Measurements from ENCODE around the gene PCGF2. TPM values are rescaled to one million over a fixed set of nuclear protein-coding genes. Genes with fewer than 3 reads are reported as not detected.
A peak's percentile ranks its signal among the peaks of the same experiment; 100 is the strongest.

The PCGF2 gene
- total RNA-seq, 1 donor from 2014 or later = 56.1 TPM

GRCh38 chr17:38762231-38762630 lies 14.1 kb upstream of the PCGF2 start:
- TF ChIP-seq CTCF (IDR thresholded peaks at IDR 0.05) = no peak
- peak overlapping the region; percentile 27 for H3K27ac Mint-ChIP-seq (ENCODE audit: unreplicated experiment)
- H3K9me3 Mint-ChIP-seq (ENCODE audit: low read depth) = no peaks in the 10 kb centered on the region
- DNase-seq (ENCODE audit: low spot score) = no peak
- H3K27me3 Mint-ChIP-seq (ENCODE audit: low read depth) = no peaks in the 10 kb centered on the region
- H3K4me1 Mint-ChIP-seq (ENCODE audit: low read depth) = no peaks in the 10 kb centered on the region
- H3K4me3 Mint-ChIP-seq (ENCODE audit: unreplicated experiment) = no peak overlapping the region
- H3K36me3 Mint-ChIP-seq (ENCODE audit: low read depth) = peaks cover 31% of the 10 kb centered on the region

DNA sequence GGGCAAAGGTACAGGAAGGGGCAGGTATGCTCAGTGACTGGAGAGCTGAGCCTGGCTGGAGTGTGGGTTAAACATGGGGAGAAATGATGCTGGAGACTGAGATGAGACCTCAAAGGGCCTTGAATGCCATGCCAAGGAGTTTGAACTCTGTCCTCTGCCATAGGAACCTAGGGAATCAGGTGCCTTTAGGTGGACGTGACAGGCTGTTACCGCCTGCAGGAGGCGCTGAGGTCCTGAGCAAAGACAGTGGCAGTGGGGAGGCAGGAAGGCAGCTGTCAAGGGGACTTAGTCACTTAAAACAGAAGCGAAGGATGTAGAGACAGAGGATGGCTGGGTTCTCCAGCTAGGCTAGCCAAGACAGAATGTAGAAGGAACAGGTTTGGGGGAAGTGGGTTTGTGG lies 13.5 kb upstream of the PCGF2 start:
- H3K4me3 Mint-ChIP-seq (ENCODE audit: unreplicated experiment) = no peak overlapping the region
- H3K9me3 Mint-ChIP-seq (ENCODE audit: low read depth) = no peaks in the 10 kb centered on the region
- peaks cover 30% of the 10 kb centered on the region for H3K36me3 Mint-ChIP-seq (ENCODE audit: low read depth)
- peak; percentile 70 for TF ChIP-seq CTCF (IDR thresholded peaks at IDR 0.05)
- H3K4me1 Mint-ChIP-seq (ENCODE audit: low read depth) = no peaks in the 10 kb centered on the region
- H3K27ac Mint-ChIP-seq (ENCODE audit: unreplicated experiment) = no peak overlapping the region
- DNase-seq (ENCODE audit: low spot score) = no peak
- no peaks in the 10 kb centered on the region for H3K27me3 Mint-ChIP-seq (ENCODE audit: low read depth)

DNA sequence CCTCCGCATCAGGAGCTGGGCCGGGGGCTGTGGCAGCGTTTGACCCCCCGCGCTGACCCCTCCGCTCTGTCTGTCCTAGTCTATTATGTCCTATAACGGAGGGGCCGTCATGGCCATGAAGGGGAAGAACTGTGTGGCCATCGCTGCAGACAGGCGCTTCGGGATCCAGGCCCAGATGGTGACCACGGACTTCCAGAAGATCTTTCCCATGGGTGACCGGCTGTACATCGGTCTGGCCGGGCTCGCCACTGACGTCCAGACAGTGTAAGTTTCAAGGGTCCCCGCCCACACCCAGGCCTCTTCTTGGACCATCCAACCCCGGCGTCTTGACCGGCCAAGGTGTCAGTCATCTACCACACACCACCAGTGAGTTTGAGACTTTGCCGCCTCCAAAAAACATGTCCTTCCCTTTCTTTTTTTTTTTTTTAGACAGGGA lies 5.0 kb upstream of the PCGF2 start:
- TF ChIP-seq CTCF (IDR thresholded peaks at IDR 0.05) = no peak
- peaks cover 39% of the 10 kb centered on the region for H3K4me1 Mint-ChIP-seq (ENCODE audit: low read depth)
- DNase-seq (ENCODE audit: low spot score) = no peak
- no peaks in the 10 kb centered on the region for H3K9me3 Mint-ChIP-seq (ENCODE audit: low read depth)
- H3K27me3 Mint-ChIP-seq (ENCODE audit: low read depth) = no peaks in the 10 kb centered on the region
- H3K36me3 Mint-ChIP-seq (ENCODE audit: low read depth) = peaks cover 3% of the 10 kb centered on the region
- H3K27ac Mint-ChIP-seq (ENCODE audit: unreplicated experiment) = peak overlapping the region; percentile 95
- peak overlapping the region; percentile 93 for H3K4me3 Mint-ChIP-seq (ENCODE audit: unreplicated experiment)

GRCh38 chr17:38752308-38753070 lies 4.4 kb upstream of the PCGF2 start, which contains the start of gene PSMB3:
Gene PSMB3, plus strand, starts transcription at chr17:38752741. Its CDS starts 86 bp downstream, at chr17:38752827.
- H3K27me3 Mint-ChIP-seq (ENCODE audit: low read depth) = no peaks in the 10 kb centered on the region
- peak within 1 kb of the TSS; percentile 93 for H3K4me3 Mint-ChIP-seq (ENCODE audit: unreplicated experiment)
- no peaks in the 10 kb centered on the region for H3K9me3 Mint-ChIP-seq (ENCODE audit: low read depth)
- H3K4me1 Mint-ChIP-seq (ENCODE audit: low read depth) = peaks cover 39% of the 10 kb centered on the region
- no peak for TF ChIP-seq CTCF (IDR thresholded peaks at IDR 0.05)
- H3K36me3 Mint-ChIP-seq (ENCODE audit: low read depth) = peaks cover 3% of the 10 kb centered on the region
- peak within 1 kb of the TSS; percentile 95 for H3K27ac Mint-ChIP-seq (ENCODE audit: unreplicated experiment)
- DNase-seq (ENCODE audit: low spot score) = peak; percentile 97

DNA sequence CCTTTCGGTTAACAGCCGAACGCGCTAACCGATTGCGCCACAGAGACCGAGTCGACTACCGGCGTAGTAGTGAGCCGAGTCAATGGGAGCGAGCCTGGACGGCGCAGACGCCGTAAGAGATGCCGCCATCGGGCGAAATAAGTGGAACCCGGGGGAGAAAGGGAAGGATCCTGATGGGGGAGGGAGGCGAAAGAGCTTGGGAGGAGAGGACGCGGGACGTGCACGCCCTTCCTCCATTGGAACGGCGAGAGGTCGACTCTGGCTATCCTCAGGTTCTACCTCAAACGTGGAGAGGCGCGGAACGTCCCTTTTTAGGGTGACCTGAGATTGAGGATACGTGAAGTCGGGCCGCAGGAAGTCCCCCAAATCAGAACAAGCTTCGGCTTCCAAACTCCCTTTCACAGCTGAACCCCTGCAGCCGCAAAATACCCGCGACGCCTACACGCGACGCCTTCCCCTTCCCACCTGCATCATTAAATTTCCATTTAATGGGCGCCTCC lies 3.7 kb upstream of the PCGF2 start:
- H3K27ac Mint-ChIP-seq (ENCODE audit: unreplicated experiment) = peak overlapping the region; percentile 95
- H3K4me3 Mint-ChIP-seq (ENCODE audit: unreplicated experiment) = peak overlapping the region; percentile 93
- H3K36me3 Mint-ChIP-seq (ENCODE audit: low read depth) = peaks cover 3% of the 10 kb centered on the region
- H3K27me3 Mint-ChIP-seq (ENCODE audit: low read depth) = no peaks in the 10 kb centered on the region
- DNase-seq (ENCODE audit: low spot score) = no peak
- H3K9me3 Mint-ChIP-seq (ENCODE audit: low read depth) = no peaks in the 10 kb centered on the region
- H3K4me1 Mint-ChIP-seq (ENCODE audit: low read depth) = peaks cover 40% of the 10 kb centered on the region
- TF ChIP-seq CTCF (IDR thresholded peaks at IDR 0.05) = no peak

Measured in chondrocyte (in vitro differentiated cells).